CD4-positive, CD25-positive, alpha-beta regulatory T cell (primary cell): ENCODE results near the gene UBA3. TPM values are rescaled to one million over a fixed set of nuclear protein-coding genes. Genes with fewer than 3 reads are reported as not detected.

ENCODE experiments used
- ATAC-seq, 2 donors: fragments of 150-1000 bp; cut with Tn5 transposase; one replicate each; pipeline ENCODE4 v1.10.0; 2021; ENCODE audit warnings: low read depth in 2 of 2, moderate number of reproducible peaks in 2 of 2, moderate library complexity in 1 of 2
- DNase-seq, 3 donors: peaks; one replicate each; pipeline versions ENCODE4 v3.0.0 to v3.0.0-alpha.2; 2012 to 2022; ENCODE audit warnings: mixed read lengths in 1 of 3
- H3K27ac ChIP-seq: one replicate; pipeline ENCODE4 v1.7.0; 2013; ENCODE audit warnings: mild to moderate bottlenecking, low read length; ENCODE audit not compliant: insufficient read depth, poor library complexity, severe bottlenecking
- H3K27me3 ChIP-seq: one replicate; pipeline ENCODE4 v1.7.0; 2013; ENCODE audit warnings: low read length; ENCODE audit not compliant: control insufficient read depth, insufficient read depth
- H3K36me3 ChIP-seq: one replicate; pipeline ENCODE4 v1.7.0; 2013; ENCODE audit warnings: mild to moderate bottlenecking, low read length, moderate library complexity; ENCODE audit not compliant: control insufficient read depth, insufficient read depth
- H3K4me1 ChIP-seq: 2 replicates; pipeline ENCODE4 v1.7.0; 2013; ENCODE audit warnings: mild to moderate bottlenecking, low read length; ENCODE audit not compliant: insufficient read depth, control insufficient read depth, poor library complexity, severe bottlenecking
- H3K4me3 ChIP-seq: one replicate; pipeline ENCODE4 v1.7.0; 2013; ENCODE audit warnings: low read depth, mild to moderate bottlenecking, low read length, moderate library complexity
- H3K9me3 ChIP-seq, 2 experiments: 1 replicate in 1 of 2; 2 replicates in 1 of 2; pipeline ENCODE4 v1.7.0; 2013; ENCODE audit warnings: low read length in 2 of 2, mild to moderate bottlenecking in 1 of 2, moderate library complexity in 1 of 2; ENCODE audit not compliant: control insufficient read depth in 2 of 2
- H3K27ac Mint-ChIP-seq, 3 donors: one replicate each; pipeline ENCODE4 v1.8.0; 2020 to 2022; ENCODE audit warnings: mild to moderate bottlenecking in 3 of 3, mixed read lengths in 3 of 3, moderate library complexity in 2 of 3
- H3K27me3 Mint-ChIP-seq: one replicate; pipeline ENCODE4 v1.8.0; 2022; ENCODE audit warnings: mild to moderate bottlenecking, mixed read lengths
- H3K36me3 Mint-ChIP-seq: one replicate; pipeline ENCODE4 v1.8.0; 2020; ENCODE audit warnings: mixed read lengths
- H3K4me1 Mint-ChIP-seq, 4 donors: one replicate each; pipeline ENCODE4 v1.8.0; 2020 to 2022; ENCODE audit warnings: mixed read lengths in 4 of 4, mild to moderate bottlenecking in 1 of 4
- H3K4me3 Mint-ChIP-seq, 4 donors: one replicate each; pipeline ENCODE4 v1.8.0; 2020 to 2022; ENCODE audit warnings: mild to moderate bottlenecking in 4 of 4, mixed read lengths in 4 of 4, moderate library complexity in 3 of 4
- H3K9me3 Mint-ChIP-seq, 7 donors: one replicate each; pipeline ENCODE4 v1.8.0; 2020 to 2022; ENCODE audit warnings: mixed read lengths in 7 of 7, mild to moderate bottlenecking in 3 of 7, moderate library complexity in 2 of 7
- polyA plus RNA-seq, 4 donors: library from polyadenylated mRNA; unstranded; fragments of 300-500 nt; fragmentation: Illumina TruSeq; gene quantifications; one replicate each; pipeline ENCODE4 v1.2.3, GENCODE V29; 2021
- total RNA-seq: library from RNA; stranded (reverse); gene quantifications from one replicate; pipeline ENCODE4 v1.2.3, GENCODE V29; 2022

UBA3 gene
- total and polyA plus RNA-seq, 5 donors from 2014 or later, result 51.9 to 75.5 (median 62.9) TPM

- DNase-seq, result peak; percentile 70 to 93 (median 80)
- no peak overlapping the region for H3K4me3 ChIP-seq
- H3K4me1 Mint-ChIP-seq, result peaks cover 4 to 9% (median 5%) of the 10 kb centered on the region in 4 donors
- no peak overlapping the region for H3K27ac ChIP-seq
- H3K27me3 ChIP-seq, result no peaks in the 10 kb centered on the region
- no peaks in the 10 kb centered on the region for H3K36me3 Mint-ChIP-seq
- H3K4me1 ChIP-seq, result peaks cover 4% of the 10 kb centered on the region
- H3K27ac Mint-ChIP-seq, result peak overlapping the region in 1 of 3 donors; percentile 6
- no peaks in the 10 kb centered on the region for H3K36me3 ChIP-seq
- H3K4me3 Mint-ChIP-seq, result no peak overlapping the region
- no peaks in the 10 kb centered on the region for H3K9me3 Mint-ChIP-seq
- ATAC-seq, result peak; percentile 80 to 86
- H3K27me3 Mint-ChIP-seq, result peaks cover 9% of the 10 kb centered on the region
- H3K9me3 ChIP-seq, result no peaks in the 10 kb centered on the region
These were observed 40.8 kb upstream of the UBA3 start for GRCh38 chr3:69120879-69121464.

GRCh38 chr3:69119681-69120080, 39.5 kb upstream of the UBA3 start:
- Histone ChIP-seq H3K27me3 (no peaks in the 10 kb centered on the region), H3K27ac (no peak overlapping the region), H3K4me1 (peaks cover 4% of the 10 kb centered on the region), H3K4me3 (no peak overlapping the region), H3K36me3 (no peaks in the 10 kb centered on the region), H3K9me3 (no peaks in the 10 kb centered on the region)
- peaks cover 4 to 9% (median 5%) of the 10 kb centered on the region in 4 donors for H3K4me1 Mint-ChIP-seq
- peaks cover 9% of the 10 kb centered on the region for H3K27me3 Mint-ChIP-seq
- H3K9me3 Mint-ChIP-seq, result no peaks in the 10 kb centered on the region
- DNase-seq (no peak), ATAC-seq (no peak)
- H3K27ac Mint-ChIP-seq, result peak overlapping the region in 2 of 3 donors; percentile 2 to 39
- H3K36me3 Mint-ChIP-seq, result no peaks in the 10 kb centered on the region
- H3K4me3 Mint-ChIP-seq, result no peak overlapping the region

- DNase-seq (no peak), ATAC-seq (no peak)
- no peaks in the 10 kb centered on the region for H3K27me3 ChIP-seq
- no peaks in the 10 kb centered on the region for H3K36me3 ChIP-seq
- H3K9me3 Mint-ChIP-seq, result no peaks in the 10 kb centered on the region
- H3K4me1 ChIP-seq, result peaks cover 4% of the 10 kb centered on the region
- no peak overlapping the region for H3K4me3 Mint-ChIP-seq
- H3K4me3 ChIP-seq, result no peak overlapping the region
- no peaks in the 10 kb centered on the region for H3K9me3 ChIP-seq
- H3K36me3 Mint-ChIP-seq, result no peaks in the 10 kb centered on the region
- H3K27ac Mint-ChIP-seq, result peak overlapping the region in 1 of 3 donors; percentile 84
- peaks cover 9% of the 10 kb centered on the region for H3K27me3 Mint-ChIP-seq
- no peak overlapping the region for H3K27ac ChIP-seq
- H3K4me1 Mint-ChIP-seq, result peaks cover 4 to 9% (median 5%) of the 10 kb centered on the region in 4 donors
These were observed 39.0 kb upstream of the UBA3 start for GRCh38 chr3:69119138-69119537.

GRCh38 chr3:69118555-69118954, 38.4 kb upstream of the UBA3 start:
- Histone ChIP-seq H3K4me1 (peaks cover 4% of the 10 kb centered on the region), H3K27ac (no peak overlapping the region), H3K9me3 (no peaks in the 10 kb centered on the region), H3K27me3 (no peaks in the 10 kb centered on the region), H3K4me3 (no peak overlapping the region), H3K36me3 (no peaks in the 10 kb centered on the region)
- Mint-ChIP-seq H3K4me3 (no peak overlapping the region), H3K9me3 (no peaks in the 10 kb centered on the region), H3K36me3 (no peaks in the 10 kb centered on the region), H3K4me1 (peaks cover 4 to 10% (median 7%) of the 10 kb centered on the region in 4 donors), H3K27ac (no peak overlapping the region), H3K27me3 (peaks cover 6% of the 10 kb centered on the region)
- ATAC-seq, result no peak
- DNase-seq, result no peak

GRCh38 chr3:69116897-69117296, 36.7 kb upstream of the UBA3 start:
- peaks cover 4% of the 10 kb centered on the region for H3K4me1 ChIP-seq
- no peaks in the 10 kb centered on the region for H3K36me3 Mint-ChIP-seq
- H3K27me3 ChIP-seq, result no peaks in the 10 kb centered on the region

GRCh38 chr3:69116162-69116561, 36.0 kb upstream of the UBA3 start:
- Mint-ChIP-seq H3K27ac (no peak overlapping the region), H3K4me1 (peaks cover 5 to 18% (median 9%) of the 10 kb centered on the region in 4 donors), H3K27me3 (peaks cover 5% of the 10 kb centered on the region), H3K4me3 (no peak overlapping the region), H3K9me3 (no peaks in the 10 kb centered on the region), H3K36me3 (no peaks in the 10 kb centered on the region)
- Histone ChIP-seq H3K27ac (no peak overlapping the region), H3K4me1 (peaks cover 4% of the 10 kb centered on the region), H3K27me3 (no peaks in the 10 kb centered on the region), H3K9me3 (no peaks in the 10 kb centered on the region), H3K4me3 (no peak overlapping the region), H3K36me3 (no peaks in the 10 kb centered on the region)
- ATAC-seq, result no peak
- DNase-seq, result no peak

More at GRCh38 chr3:69116897-69117296, 36.7 kb upstream of the UBA3 start:
- Mint-ChIP-seq H3K4me3 (no peak overlapping the region), H3K9me3 (no peaks in the 10 kb centered on the region), H3K27ac (no peak overlapping the region), H3K27me3 (peaks cover 5% of the 10 kb centered on the region), H3K4me1 (peaks cover 6 to 19% (median 9%) of the 10 kb centered on the region in 4 donors)
- Histone ChIP-seq H3K36me3 (no peaks in the 10 kb centered on the region), H3K9me3 (no peaks in the 10 kb centered on the region), H3K27ac (no peak overlapping the region), H3K4me3 (no peak overlapping the region)
- no peak for ATAC-seq
- DNase-seq, result no peak

GRCh38 chr3:69115731-69116130, 35.6 kb upstream of the UBA3 start:
- Histone ChIP-seq H3K27ac (no peak overlapping the region), H3K4me1 (no peaks in the 10 kb centered on the region), H3K4me3 (no peak overlapping the region), H3K36me3 (no peaks in the 10 kb centered on the region), H3K27me3 (no peaks in the 10 kb centered on the region), H3K9me3 (no peaks in the 10 kb centered on the region)
- ATAC-seq (no peak), DNase-seq (no peak)
- Mint-ChIP-seq H3K27ac (no peak overlapping the region), H3K27me3 (peaks cover under 1% of the 10 kb centered on the region), H3K4me3 (no peak overlapping the region), H3K36me3 (no peaks in the 10 kb centered on the region), H3K4me1 (peaks cover 5 to 14% (median 6%) of the 10 kb centered on the region in 4 donors), H3K9me3 (no peaks in the 10 kb centered on the region)

- Mint-ChIP-seq H3K27me3 (no peaks in the 10 kb centered on the region), H3K27ac (peak overlapping the region in 1 of 3 donors; percentile 4), H3K9me3 (no peaks in the 10 kb centered on the region), H3K4me3 (no peak overlapping the region), H3K36me3 (no peaks in the 10 kb centered on the region), H3K4me1 (peaks cover 8 to 13% (median 10%) of the 10 kb centered on the region in 4 donors)
- H3K4me1 ChIP-seq, result no peaks in the 10 kb centered on the region
- no peaks in the 10 kb centered on the region for H3K9me3 ChIP-seq
- no peaks in the 10 kb centered on the region for H3K36me3 ChIP-seq
- DNase-seq (no peak), ATAC-seq (no peak)
- no peaks in the 10 kb centered on the region for H3K27me3 ChIP-seq
- no peak overlapping the region for H3K4me3 ChIP-seq
- no peak overlapping the region for H3K27ac ChIP-seq
These were observed 33.4 kb upstream of the UBA3 start for GRCh38 chr3:69113536-69113935.
